Measurements from ENCODE around the gene ABHD17B.
"Not testable (repeated sequence)": the region's sequence is repeated elsewhere in the genome, so short reads cannot be mapped to it uniquely, and the experiment has no call there.

Gene ABHD17B

DNA sequence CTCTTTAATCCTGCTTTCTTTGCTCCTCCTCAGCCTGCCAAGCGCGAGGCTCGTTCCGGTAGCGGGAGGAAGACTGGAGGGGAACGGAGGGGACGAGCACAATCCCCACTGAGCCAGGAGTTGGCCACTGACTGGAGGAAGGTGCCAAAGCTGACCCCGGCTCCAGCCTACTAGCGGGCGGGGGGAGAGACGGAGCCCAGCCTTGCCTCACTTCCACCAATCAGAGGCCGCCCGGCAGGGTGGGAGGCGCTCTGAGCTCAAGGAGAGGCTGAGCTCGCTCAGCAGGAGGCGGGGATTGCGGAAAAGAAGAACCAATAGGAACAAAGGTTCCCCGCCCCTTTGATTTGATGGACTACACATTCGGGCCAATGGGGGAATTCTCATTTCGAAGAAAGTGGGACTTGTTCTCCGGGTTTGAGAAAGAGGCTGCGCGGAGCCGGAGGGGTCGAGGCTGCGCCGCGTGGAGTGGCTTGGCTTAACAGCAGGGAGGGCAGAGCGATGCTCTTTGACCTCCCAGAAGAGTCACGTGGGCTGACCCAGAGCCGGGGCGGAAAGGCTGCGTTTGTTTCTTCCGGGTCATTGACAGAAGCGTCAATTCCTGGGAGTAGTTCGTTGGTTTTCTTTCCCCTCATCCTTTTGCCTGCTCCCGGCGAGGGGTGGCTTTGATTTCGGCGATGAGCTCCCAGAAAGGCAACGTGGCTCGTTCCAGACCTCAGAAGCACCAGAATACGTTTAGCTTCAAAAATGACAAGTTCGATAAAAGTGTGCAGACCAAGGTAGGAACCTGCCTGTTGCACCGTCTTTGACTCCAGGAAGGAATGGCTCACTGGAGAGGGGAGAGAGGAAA lies at the start of gene ABHD17B, which contains the start of gene C9orf85:
Gene ABHD17B (minus strand): TSS at position 133 of the 847 bp plus-strand sequence. CDS start 36,113 bp downstream, outside the sequence.
Gene C9orf85 (plus strand): TSS at position 579 of the 847 bp plus-strand sequence. CDS start 96 bp downstream, at position 675.
- peak; percentile 92 to 96 for DNase-seq

- no peak for DNase-seq
Observed at GRCh38 chr9:71955300-71955915, 44.4 kb upstream of the ABHD17B start.

DNA sequence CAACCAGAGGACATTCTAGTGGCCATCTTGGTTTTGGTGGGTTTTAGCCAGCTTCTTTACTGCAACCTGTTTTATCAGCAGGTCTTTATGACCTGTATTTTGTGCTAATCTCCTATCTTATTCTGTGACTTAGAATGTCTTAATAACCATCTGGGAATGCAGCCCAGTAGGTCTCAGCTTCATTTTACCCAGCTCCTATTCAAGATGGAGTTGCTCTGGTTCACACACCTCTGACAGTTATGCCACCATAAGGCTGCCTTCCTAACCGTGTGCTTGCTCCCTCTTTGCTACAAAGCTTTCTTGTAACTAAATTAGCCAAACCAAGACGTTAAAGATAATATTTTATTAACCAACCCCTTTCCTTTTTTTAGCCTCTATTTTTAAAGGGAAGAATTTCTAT lies 43.7 kb upstream of the ABHD17B start:
- not testable (repeated sequence) for DNase-seq

GRCh38 chr9:71944754-71945375 lies 33.9 kb upstream of the ABHD17B start:
- DNase-seq = no peak

- no peak for DNase-seq
Observed at GRCh38 chr9:71941998-71942567, 31.1 kb upstream of the ABHD17B start.

DNA sequence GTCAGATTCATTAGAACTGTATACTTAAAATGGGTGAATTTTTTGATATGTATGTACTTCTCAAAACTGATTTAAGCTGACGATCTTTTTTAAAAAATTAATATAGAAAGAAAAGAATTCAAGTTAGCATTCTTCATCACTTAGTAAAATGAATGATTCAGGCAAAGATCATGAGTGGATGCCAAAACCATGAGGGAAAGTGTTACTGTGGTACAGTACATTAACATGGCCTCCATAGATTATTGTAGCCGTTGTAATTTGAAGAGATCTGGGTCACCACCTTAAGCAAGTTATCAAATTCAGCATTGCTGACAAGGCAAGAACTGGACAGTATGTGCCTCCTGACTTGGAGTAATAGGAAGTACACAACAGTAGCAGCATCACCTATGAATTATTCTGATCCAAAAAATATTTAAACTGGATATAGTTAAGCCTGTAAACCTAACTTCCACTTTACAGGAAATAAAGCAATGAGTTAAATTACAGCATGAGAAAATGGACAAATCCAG lies 30.1 kb upstream of the ABHD17B start:
- no peak for DNase-seq

DNA sequence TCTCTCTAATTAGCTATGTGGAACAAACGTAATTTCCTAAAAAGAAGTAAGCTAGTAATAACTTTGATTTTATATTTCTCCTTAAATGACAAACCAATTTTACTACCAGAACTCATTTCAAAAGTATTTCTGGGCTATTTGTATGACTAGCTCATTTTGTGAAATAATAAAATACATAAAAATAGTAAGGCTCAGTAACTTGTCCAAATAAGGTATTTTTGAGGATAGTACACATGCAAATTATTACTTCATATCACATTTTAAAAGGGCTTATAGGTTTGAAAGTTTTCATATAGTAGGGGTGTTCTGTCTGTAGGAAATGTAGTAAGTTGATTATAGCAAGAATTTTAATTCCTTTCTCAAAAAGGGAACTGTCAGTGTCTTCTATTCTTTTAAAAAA lies 26.9 kb upstream of the ABHD17B start:
- no peak for DNase-seq

DNA sequence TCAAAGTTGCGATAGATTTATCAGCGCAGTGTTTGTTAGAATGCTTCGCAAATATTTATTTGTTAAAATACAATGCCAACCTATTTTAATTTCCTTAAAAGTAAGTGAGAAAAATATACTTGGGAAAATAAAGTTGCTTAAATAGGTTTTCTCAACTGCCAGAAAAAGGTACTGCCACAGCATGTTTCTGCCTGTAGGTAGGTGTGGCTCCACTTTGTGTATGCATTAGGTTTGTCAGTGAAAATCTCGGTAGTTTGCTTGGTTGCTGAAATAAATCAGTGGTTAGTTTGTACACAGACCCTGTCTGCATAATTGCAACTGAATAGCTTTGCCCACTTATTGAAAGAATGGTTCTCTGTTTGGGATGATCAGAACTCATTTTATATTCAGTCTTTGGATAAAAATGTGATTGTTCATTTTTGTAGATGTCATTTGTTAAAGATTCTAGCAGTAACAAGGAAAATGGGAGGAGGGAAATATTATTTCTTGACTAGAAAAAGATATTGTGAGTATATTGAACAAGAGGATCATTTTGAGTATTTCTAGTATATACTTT lies 26.2 kb upstream of the ABHD17B start:
- DNase-seq = no peak

- no peak for DNase-seq
Observed at GRCh38 chr9:71936066-71936465, 25.1 kb upstream of the ABHD17B start.

GRCh38 chr9:71931166-71931565 lies 20.2 kb upstream of the ABHD17B start:
- DNase-seq = no peak

DNA sequence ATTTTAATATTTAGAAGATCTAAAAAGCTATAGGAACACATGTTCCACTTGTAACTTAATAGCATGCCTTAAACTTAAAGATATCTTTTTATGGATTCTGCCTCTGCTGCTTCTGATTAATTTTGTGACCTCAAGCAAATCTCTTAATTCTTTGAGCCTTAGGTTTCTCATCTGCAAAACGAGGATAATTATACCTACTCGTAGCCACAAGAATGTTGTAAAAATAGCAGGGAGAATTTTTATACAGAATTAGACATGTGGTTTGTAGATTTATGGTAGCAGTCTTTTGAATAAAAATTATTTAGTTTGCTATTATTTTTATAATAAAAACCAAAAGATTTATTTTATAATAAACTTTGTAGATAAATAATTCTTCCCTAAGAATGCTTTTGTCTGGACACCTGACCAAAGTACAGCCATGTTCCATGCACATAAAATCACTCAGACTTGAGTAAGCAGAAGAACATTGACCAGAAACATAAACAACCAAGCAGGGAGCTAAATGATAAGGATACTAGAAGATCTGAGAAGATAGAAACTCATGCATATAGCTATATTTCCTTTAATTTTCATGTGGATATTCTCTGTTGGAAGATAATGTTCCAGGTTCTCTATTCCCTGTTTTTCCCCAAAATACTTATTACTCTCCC lies 18.9 kb upstream of the ABHD17B start:
- no peak for DNase-seq

GRCh38 chr9:71929223-71929622 lies 18.2 kb upstream of the ABHD17B start:
- DNase-seq = no peak

GRCh38 chr9:71928806-71929205 lies 17.8 kb upstream of the ABHD17B start:
- no peak for DNase-seq

- no peak for DNase-seq
Observed at GRCh38 chr9:71928376-71928775, 17.4 kb upstream of the ABHD17B start.

DNA sequence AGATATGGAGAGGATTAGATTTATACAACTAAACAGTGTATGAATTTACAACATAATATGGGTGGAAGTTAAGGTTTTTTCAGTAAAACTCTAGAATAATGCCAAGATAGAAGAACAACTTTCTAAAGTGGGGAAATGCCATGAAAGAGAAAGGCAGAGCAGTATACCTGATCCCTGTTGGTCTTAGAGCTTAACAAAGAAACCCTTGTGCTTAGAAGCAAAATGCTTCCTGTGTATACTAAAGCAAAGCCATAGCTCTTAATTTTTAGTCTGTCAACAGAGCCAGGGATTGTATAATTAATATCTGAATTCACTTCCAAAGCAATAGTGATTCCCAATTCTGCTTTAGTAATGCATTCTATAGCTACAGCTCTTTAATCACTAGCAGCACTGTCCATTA lies 14.8 kb upstream of the ABHD17B start:
- no peak for DNase-seq

DNA sequence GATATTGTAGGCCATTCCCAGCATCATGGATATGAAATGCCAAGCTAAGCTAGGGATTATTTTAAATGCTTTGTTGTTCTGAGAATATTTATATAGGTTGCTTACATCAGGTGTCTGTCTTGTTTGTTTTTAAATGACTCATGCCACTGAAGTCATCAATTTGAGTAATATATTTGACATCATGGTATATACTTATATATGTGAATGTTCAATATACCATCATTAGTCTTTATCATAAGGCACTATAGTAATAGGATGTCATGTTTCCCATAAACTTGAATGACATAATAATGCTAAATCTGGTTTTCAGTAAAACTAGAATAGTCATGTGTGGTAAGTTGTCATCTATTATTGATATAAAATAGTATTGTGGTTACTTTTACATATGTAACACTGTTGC lies 13.6 kb upstream of the ABHD17B start:
- DNase-seq = no peak

DNA sequence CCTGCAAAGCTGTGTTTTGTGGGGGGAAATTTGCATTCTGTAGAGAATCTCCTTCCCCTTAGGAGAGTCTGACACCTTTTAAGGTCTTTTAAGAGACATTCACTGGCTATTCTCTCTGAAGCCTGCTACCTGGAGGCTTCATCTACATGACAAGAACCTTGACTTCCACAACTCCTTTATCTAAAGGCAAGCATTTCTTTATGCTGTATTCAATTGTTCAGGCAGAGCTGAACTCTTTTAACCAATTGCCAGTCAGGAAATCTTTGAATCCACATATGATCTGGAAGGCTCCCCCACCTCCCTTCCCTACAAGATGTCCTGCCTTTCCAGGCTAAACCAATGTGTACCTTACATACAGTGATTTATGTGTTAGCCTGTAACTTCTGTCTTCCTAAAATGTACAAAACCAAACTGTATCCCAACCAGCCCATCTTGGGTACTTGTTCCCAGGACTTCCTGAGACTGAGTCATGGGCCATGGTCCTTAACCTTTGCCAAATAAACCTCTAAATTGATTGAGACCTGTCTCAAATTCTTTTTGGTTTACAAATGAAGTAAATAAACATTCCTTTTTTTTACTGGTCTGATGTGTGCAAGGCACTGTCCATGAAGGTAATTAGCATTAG lies 10.3 kb upstream of the ABHD17B start:
- no peak for DNase-seq

DNA sequence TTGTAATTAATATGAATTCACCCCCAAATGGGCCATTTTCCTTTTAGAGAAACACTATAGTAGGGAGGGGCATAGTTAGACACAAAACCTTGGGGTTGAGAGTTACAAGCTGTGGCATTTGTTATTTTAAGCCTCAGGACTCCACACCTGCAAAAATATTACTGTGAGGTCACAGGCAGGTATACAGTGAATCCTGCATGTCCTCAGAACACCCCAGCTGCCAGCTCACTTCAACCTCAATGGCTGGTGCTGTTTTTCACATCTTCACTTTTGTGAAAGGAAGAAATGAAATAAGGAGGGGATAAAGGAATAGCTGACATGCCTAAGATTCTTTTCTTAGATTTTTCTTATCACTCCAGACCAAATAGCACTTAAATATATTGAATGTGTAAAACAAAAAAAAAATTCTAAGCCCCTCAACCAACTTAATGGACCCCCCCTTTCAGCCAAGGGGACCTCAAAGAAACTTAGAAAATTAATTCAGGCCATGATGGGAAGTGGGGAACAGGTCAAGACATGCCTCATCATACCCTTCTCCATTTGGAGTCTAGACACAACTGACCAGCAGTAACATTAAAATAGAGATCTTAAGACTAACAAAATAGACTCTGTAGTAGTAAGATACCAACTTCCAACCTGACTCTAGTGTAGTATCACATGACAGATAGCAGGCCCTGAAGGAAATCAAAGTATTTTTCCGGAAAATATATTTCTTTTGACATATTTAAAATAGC lies 9.6 kb upstream of the ABHD17B start:
- DNase-seq = no peak

- no peak for DNase-seq
Observed at GRCh38 chr9:71918419-71918818, 7.4 kb upstream of the ABHD17B start.

DNA sequence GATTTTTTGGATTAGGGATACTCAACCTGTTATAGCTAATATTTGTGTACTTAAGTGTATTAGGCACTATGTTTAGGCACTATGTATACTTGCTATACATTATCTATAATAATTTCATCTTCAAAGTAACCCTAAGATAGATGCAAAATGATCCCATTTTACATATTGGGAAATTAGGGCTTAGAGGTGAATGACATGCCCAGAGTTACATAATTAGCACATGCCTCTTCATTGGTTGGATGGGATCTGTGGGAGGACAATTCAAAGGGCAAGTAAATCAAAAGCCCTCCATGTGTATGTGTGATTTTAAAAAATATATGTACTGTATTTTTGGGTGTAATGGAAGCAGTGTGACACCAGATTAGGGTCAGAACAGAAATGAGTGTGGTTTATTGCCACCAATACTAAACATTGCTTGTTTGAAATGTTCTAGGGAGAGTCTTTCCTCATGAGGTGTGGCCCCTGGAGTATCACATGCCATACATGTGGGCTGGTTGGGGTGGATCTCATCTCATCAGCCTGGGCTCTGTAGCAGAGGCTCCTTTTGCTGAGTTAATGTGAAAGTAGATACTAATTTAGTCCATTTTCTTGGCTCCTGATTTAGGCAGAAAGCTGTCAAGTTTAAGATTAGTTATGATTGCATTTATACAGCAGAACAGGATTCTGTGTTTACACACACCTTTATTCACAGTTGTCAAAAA lies 6.0 kb upstream of the ABHD17B start:
- DNase-seq = no peak

DNA sequence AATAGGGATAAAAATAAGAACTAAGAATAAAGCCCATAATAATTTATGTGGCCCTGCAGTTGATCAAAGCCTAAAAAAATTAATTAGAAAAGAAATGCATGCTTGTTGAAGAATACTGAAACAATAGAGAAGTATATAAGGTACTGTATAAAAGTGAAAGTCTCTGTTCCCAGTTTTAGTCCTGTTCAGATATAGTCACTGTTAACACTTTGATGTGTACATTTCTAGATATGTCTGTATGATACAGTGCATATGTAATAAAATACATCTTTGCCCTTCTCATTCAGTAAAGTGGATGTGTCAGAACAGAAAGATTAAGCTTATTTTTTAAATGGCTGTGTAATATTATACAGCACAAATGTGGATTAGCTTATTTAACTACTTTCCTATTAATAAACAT lies 4.5 kb upstream of the ABHD17B start:
- no peak for DNase-seq

Data from stimulated activated CD4-positive, alpha-beta T cell treated with anti-CD3 and anti-CD28 coated beads, Interleukin-4, amount 100 ng/mL, for 4 hours (primary cell).